Trophoblast cell (in vitro differentiated cells and primary cell): ENCODE data around the gene TCL1A.
"Not testable (repeated sequence)": the region's sequence is repeated elsewhere in the genome, so short reads cannot be mapped to it uniquely, and the experiment has no call there.

Experiments
- DNase-seq, 2 donors: peaks; one replicate each; pipeline ENCODE4 v3.0.0-alpha.2; 2016
- H2AFZ ChIP-seq: 2 replicates; pipeline ENCODE4 v1.6.1; 2013; ENCODE audit warnings: low read length, moderate library complexity, mild to moderate bottlenecking; ENCODE audit not compliant: insufficient read depth, poor library complexity
- H2AK5ac ChIP-seq: 2 replicates; pipeline ENCODE4 v1.6.1; 2013; ENCODE audit warnings: mild to moderate bottlenecking, low read length
- H2BK120ac ChIP-seq: 2 replicates; pipeline ENCODE4 v1.6.1; 2013; ENCODE audit warnings: low read length, mild to moderate bottlenecking, moderate library complexity; ENCODE audit not compliant: insufficient read depth, poor library complexity
- H2BK12ac ChIP-seq: 2 replicates; pipeline ENCODE4 v1.6.1; 2013; ENCODE audit warnings: mild to moderate bottlenecking, low read length, moderate library complexity
- H2BK5ac ChIP-seq: 2 replicates; pipeline ENCODE4 v1.6.1; 2013; ENCODE audit warnings: low read length, low read depth, moderate library complexity, mild to moderate bottlenecking; ENCODE audit not compliant: poor library complexity
- H3K14ac ChIP-seq: 2 replicates; pipeline ENCODE4 v1.6.1; 2013; ENCODE audit warnings: mild to moderate bottlenecking, low read length
- H3K18ac ChIP-seq: 2 replicates; pipeline ENCODE4 v1.6.1; 2013; ENCODE audit warnings: mild to moderate bottlenecking, low read length
- H3K23ac ChIP-seq: 2 replicates; pipeline ENCODE4 v1.6.1; 2013; ENCODE audit warnings: low read length
- H3K27ac ChIP-seq: 2 replicates; pipeline ENCODE4 v1.5.1; 2013; ENCODE audit warnings: low read depth, mild to moderate bottlenecking, inconsistent platforms, low read length, moderate library complexity
- H3K27me3 ChIP-seq: 2 replicates; pipeline ENCODE4 v1.6.1; 2013; ENCODE audit warnings: inconsistent platforms, mild to moderate bottlenecking, low read length, moderate library complexity; ENCODE audit not compliant: insufficient read depth
- H3K36me3 ChIP-seq, 2 experiments: 1 replicate in 1 of 2; 2 replicates in 1 of 2; pipeline ENCODE4 v1.6.1; 2013; ENCODE audit warnings: low read length in 2 of 2, mild to moderate bottlenecking in 2 of 2, moderate library complexity in 1 of 2; ENCODE audit not compliant: insufficient read depth in 2 of 2, control insufficient read depth in 1 of 2
- H3K4ac ChIP-seq: 2 replicates; pipeline ENCODE4 v1.6.1; 2013; ENCODE audit warnings: low read depth, mild to moderate bottlenecking, low read length, moderate library complexity
- H3K4me1 ChIP-seq, 2 experiments: 1 replicate in 1 of 2; 2 replicates in 1 of 2; pipeline ENCODE4 v1.6.1; 2013; ENCODE audit warnings: low read length in 2 of 2, mild to moderate bottlenecking in 2 of 2, moderate library complexity in 1 of 2; ENCODE audit not compliant: insufficient read depth in 2 of 2, control insufficient read depth in 1 of 2
- H3K4me2 ChIP-seq: 2 replicates; pipeline ENCODE4 v1.6.1; 2013; ENCODE audit warnings: inconsistent platforms, mild to moderate bottlenecking, low read length, moderate library complexity
- H3K4me3 ChIP-seq: 2 replicates; pipeline ENCODE4 v1.5.1; 2013; ENCODE audit warnings: mild to moderate bottlenecking, low read depth, low read length, inconsistent platforms
- H3K79me1 ChIP-seq: one replicate; pipeline ENCODE4 v1.6.1; 2013; ENCODE audit warnings: low read length
- H3K79me2 ChIP-seq: 2 replicates; pipeline ENCODE4 v1.6.1; 2013; ENCODE audit warnings: low read length, mild to moderate bottlenecking; ENCODE audit not compliant: control insufficient read depth, insufficient read depth, poor library complexity
- H3K9ac ChIP-seq: 2 replicates; pipeline ENCODE4 v1.6.1; 2013; ENCODE audit warnings: mild to moderate bottlenecking, low read length
- H3K9me3 ChIP-seq: 2 replicates; pipeline ENCODE4 v1.6.1; 2013; ENCODE audit warnings: low read depth, mild to moderate bottlenecking, control low read depth, inconsistent platforms, low read length; ENCODE audit not compliant: insufficient read depth
- H4K12ac ChIP-seq: 2 replicates; pipeline ENCODE4 v1.6.1; 2013; ENCODE audit warnings: low read depth, mild to moderate bottlenecking, low read length, moderate library complexity
- H4K8ac ChIP-seq: 2 replicates; pipeline ENCODE4 v1.6.1; 2013; ENCODE audit warnings: low read depth, mild to moderate bottlenecking, low read length, moderate library complexity
- H4K91ac ChIP-seq: one replicate; pipeline ENCODE4 v1.6.1; 2013; ENCODE audit warnings: low read depth, mild to moderate bottlenecking, low read length, moderate library complexity
- WGBS: extraction: QIAGEN DNeasy Blood & Tissue Kit; methylation state at CpG from one replicate; pipeline ENCODE4 v1.1.7; 2013; ENCODE audit warnings: missing lambda C conversion rate; ENCODE audit not compliant: insufficient read length, insufficient coverage; ENCODE audit errors: extremely low coverage; 5-methylcytosine and 5-hydroxymethylcytosine counted together

TCL1A gene

DNA sequence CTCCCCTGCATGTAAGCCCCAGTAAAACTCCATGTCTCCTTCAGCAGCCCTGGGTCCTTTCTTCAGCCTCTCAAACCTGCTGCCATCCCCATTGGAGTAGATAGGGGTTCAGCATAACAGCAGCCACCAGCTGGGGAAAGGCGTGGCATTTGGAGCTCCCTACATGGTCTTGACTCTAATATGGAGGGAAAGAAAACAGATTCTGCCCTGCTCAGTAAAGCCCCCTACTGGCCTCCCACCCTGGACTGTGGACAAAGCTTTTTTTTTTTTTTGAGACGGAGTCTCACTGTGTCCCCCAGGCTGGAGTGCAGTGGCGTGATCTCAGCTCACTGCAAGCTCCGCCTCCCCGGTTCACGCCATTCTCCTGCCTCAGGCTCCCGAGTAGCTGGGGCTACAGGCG is 48.4 kb downstream of the TCL1A start:
- H3K27me3 ChIP-seq, H3K23ac ChIP-seq, H3K9me3 ChIP-seq, H3K4me3 ChIP-seq, H2AK5ac ChIP-seq, H3K4me2 ChIP-seq, H2BK12ac ChIP-seq, H4K8ac ChIP-seq, H3K14ac ChIP-seq, H3K36me3 ChIP-seq, H4K12ac ChIP-seq, H3K4ac ChIP-seq, DNase-seq, H3K18ac ChIP-seq, H2AFZ ChIP-seq, H3K79me2 ChIP-seq: not testable (repeated sequence)
- Histone ChIP-seq H3K9ac (peak overlapping the region; percentile 3), H3K79me1 (peaks cover 17% of the 10 kb centered on the region), H3K27ac (peak overlapping the region; percentile 12), H2BK120ac (peak overlapping the region; percentile 28), H3K4me1 (peaks cover 19 to 28% of the 10 kb centered on the region in 2 experiments), H4K91ac (peak overlapping the region; percentile 17), H2BK5ac (peak overlapping the region; percentile 1)
- no CpG with 5 or more reads among the region's 8 CpGs for WGBS

DNA sequence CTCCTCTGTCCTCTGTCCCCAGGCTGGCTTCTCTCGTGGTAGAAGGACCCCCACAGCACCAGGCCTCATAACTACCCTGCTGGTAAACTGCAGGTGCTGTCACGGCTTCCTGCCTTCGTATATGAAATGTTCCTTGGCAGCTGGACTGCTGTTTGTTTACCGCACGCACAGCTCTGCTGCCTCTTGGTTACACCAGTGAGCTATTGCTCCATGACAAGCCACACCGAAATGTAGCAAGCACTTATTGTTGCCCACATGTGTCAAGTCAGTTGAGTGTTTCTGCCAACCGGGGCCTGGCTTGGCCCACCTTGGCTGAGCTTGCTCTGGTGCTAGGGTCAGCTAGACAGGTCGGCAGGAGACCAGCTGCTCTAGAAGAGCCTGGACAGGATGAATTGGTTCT is 49.4 kb downstream of the TCL1A start:
- Histone ChIP-seq H2BK12ac (peak overlapping the region; percentile 82), H3K36me3 (no peaks in the 10 kb centered on the region), H3K23ac (no peak overlapping the region), H2AK5ac (peak overlapping the region; percentile 35), H3K9ac (no peak overlapping the region), H4K91ac (peak overlapping the region; percentile 65), H3K18ac (no peak overlapping the region), H3K79me2 (peaks cover 6% of the 10 kb centered on the region), H4K12ac (peak overlapping the region; percentile 16), H3K27me3 (no peaks in the 10 kb centered on the region), H3K4me1 (peaks cover 29 to 37% of the 10 kb centered on the region in 2 experiments), H2AFZ (no peak overlapping the region), H3K27ac (no peak overlapping the region), H2BK5ac (peak overlapping the region; percentile 24), H2BK120ac (peak overlapping the region; percentile 58), H3K4me2 (no peak overlapping the region), H3K4me3 (no peak overlapping the region), H3K4ac (no peak overlapping the region), H4K8ac (no peak overlapping the region), H3K14ac (peak overlapping the region; percentile 45), H3K9me3 (no peaks in the 10 kb centered on the region), H3K79me1 (peaks cover 26% of the 10 kb centered on the region)
- DNase-seq: no peak
- WGBS: no CpG with 5 or more reads among the region's 8 CpGs

DNA sequence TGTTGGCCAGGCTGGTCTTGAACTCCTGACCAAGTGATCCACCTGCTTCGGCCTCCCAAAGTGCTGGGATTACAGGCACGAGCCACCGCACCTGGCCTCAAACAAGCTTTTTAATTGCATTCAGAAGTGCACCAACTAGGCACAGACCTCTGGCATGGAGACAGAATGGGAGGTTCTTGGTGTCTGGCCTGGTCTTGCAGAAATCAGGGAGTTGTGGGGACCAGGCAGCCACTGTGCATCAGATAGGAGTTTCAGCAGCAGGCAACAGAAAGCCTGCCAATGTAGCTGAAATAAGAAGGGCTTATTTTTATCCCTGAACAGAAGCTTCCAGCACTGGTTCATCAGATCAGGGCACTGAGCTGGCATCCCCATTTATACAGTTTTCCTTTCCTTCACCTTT is 49.9 kb downstream of the TCL1A start:
- no peak overlapping the region for H2BK5ac ChIP-seq
- H3K4ac ChIP-seq: no peak overlapping the region
- no peak overlapping the region for H2BK12ac ChIP-seq
- no peak overlapping the region for H2AFZ ChIP-seq
- H2AK5ac ChIP-seq: peak overlapping the region; percentile 35
- peaks cover 29 to 38% of the 10 kb centered on the region in 2 experiments for H3K4me1 ChIP-seq
- DNase-seq: no peak
- no peak overlapping the region for H3K27ac ChIP-seq
- no peak overlapping the region for H3K4me3 ChIP-seq
- no peak overlapping the region for H3K9ac ChIP-seq
- no peaks in the 10 kb centered on the region for H3K27me3 ChIP-seq
- no peak overlapping the region for H3K4me2 ChIP-seq
- H4K12ac ChIP-seq: no peak overlapping the region
- H2BK120ac ChIP-seq: peak overlapping the region; percentile 25
- no peaks in the 10 kb centered on the region for H3K9me3 ChIP-seq
- peaks cover 6% of the 10 kb centered on the region for H3K79me2 ChIP-seq
- no peak overlapping the region for H3K23ac ChIP-seq
- peak overlapping the region; percentile 65 for H4K91ac ChIP-seq
- H3K79me1 ChIP-seq: peaks cover 26% of the 10 kb centered on the region
- no peak overlapping the region for H4K8ac ChIP-seq
- no CpG with 5 or more reads among the region's 3 CpGs for WGBS
- no peak overlapping the region for H3K18ac ChIP-seq
- H3K36me3 ChIP-seq: no peaks in the 10 kb centered on the region
- H3K14ac ChIP-seq: no peak overlapping the region

DNA sequence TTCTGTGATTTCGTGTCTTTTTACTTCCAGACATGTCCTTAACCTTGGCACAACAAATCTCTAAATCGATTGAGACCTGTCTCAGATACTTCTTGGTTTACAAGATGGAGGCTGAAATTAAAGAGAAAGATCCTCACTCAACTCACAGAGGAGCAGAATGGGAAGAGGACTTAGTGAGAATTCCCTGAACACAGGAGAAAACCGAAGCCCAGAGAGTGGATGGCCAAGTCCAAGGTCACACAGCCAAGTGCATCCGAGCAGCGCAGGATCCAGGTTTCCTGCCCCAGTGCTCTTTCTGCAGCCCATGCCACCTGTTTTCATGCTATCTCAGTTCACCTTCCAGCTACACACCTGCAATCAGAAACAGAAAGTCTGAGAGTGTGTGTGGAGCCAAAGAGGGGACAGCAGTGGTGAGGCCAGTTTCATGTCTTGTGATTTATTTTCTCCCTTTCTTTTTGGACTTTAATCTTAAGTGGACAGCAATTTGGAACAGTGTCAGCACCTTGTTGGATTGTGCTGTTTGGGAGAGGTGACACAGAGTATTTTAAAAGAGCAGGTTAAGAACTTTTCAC is 50.6 kb downstream of the TCL1A start:
- Histone ChIP-seq H4K91ac (peak overlapping the region; percentile 74), H4K12ac (no peak overlapping the region), H3K4me1 (peaks cover 29 to 39% of the 10 kb centered on the region in 2 experiments), H3K23ac (no peak overlapping the region), H2AK5ac (peak overlapping the region; percentile 89), H3K4me3 (no peak overlapping the region), H3K14ac (peak overlapping the region; percentile 68), H2BK120ac (peak overlapping the region; percentile 72), H3K79me2 (peaks cover 6% of the 10 kb centered on the region), H3K9me3 (no peaks in the 10 kb centered on the region), H3K27me3 (no peaks in the 10 kb centered on the region), H2AFZ (no peak overlapping the region), H2BK5ac (peak overlapping the region; percentile 26), H3K9ac (no peak overlapping the region), H3K4ac (no peak overlapping the region), H3K79me1 (peaks cover 26% of the 10 kb centered on the region), H3K18ac (peak overlapping the region; percentile 9), H3K27ac (peak overlapping the region; percentile 7), H3K36me3 (no peaks in the 10 kb centered on the region), H3K4me2 (no peak overlapping the region), H2BK12ac (peak overlapping the region; percentile 62), H4K8ac (peak overlapping the region; percentile 56)
- no CpG with 5 or more reads among the region's 5 CpGs for WGBS
- DNase-seq: no peak
